Measurements from ENCODE around the gene SOCS7.

DNA sequence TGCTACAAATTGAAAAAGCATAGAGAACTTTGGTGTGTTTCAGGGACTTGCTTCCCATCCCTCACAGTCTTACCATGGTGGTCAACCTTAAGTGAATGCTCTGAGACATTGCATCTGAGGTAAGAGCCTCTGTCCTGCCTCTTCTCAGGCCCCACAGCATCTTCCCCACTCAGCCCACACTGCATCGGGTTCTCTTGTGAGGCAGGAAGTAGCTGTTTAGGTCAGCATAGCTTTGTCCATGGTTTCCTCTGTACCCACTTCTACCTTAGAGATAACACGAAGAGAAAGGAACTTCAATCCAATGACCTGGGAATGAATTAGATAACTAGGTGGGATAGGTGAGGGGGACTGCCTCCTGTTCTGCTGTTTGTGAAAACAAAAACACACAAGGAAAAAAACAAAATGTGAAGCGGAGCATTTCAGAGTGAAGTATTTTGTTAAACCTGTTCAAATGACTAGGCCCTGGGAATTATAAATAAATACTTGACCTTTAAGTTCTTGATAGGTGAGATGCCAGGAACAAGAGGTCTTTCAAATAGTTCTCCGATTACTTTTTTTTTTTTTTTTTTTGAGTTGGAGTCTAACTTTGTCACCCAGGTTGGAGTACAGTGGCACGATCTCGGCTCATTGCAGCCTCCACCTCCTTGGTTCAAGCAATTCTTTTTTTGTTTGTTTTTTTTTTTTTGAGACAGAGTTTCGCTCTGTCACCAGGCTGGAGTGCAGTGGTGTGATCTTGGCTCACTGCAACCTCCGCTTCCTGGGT lies 17.7 kb downstream of the SOCS7 start:
- TF ChIP-seq, protein P1, sequence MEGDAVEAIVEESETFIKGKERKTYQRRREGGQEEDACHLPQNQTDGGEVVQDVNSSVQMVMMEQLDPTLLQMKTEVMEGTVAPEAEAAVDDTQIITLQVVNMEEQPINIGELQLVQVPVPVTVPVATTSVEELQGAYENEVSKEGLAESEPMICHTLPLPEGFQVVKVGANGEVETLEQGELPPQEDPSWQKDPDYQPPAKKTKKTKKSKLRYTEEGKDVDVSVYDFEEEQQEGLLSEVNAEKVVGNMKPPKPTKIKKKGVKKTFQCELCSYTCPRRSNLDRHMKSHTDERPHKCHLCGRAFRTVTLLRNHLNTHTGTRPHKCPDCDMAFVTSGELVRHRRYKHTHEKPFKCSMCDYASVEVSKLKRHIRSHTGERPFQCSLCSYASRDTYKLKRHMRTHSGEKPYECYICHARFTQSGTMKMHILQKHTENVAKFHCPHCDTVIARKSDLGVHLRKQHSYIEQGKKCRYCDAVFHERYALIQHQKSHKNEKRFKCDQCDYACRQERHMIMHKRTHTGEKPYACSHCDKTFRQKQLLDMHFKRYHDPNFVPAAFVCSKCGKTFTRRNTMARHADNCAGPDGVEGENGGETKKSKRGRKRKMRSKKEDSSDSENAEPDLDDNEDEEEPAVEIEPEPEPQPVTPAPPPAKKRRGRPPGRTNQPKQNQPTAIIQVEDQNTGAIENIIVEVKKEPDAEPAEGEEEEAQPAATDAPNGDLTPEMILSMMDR (conservative IDR thresholded peaks at IDR 0.05; ENCODE audit: low read depth, low read length): no peak
- no peak for TF ChIP-seq BHLHE40 (IDR thresholded peaks at IDR 0.05; ENCODE audit: low read depth, low read length)
- TF ChIP-seq RCOR1 (IDR thresholded peaks at IDR 0.05; ENCODE audit: insufficient replicate concordance, low read length): no peak
- no peak for TF ChIP-seq SMC3 (IDR thresholded peaks at IDR 0.05; ENCODE audit: low read depth, low read length)
- no peak for TF ChIP-seq MAZ (IDR thresholded peaks at IDR 0.05; ENCODE audit: borderline replicate concordance, low read depth, low read length)
- no peak for TF ChIP-seq RAD21 (IDR thresholded peaks at IDR 0.05; ENCODE audit: low read length)
